ENCODE measurements around the gene ZFP37.
A peak's percentile ranks its signal among the peaks of the same experiment; 100 is the strongest.
"Not testable (repeated sequence)": the region's sequence is repeated elsewhere in the genome, so short reads cannot be mapped to it uniquely, and the experiment has no call there.

The ZFP37 gene

GRCh38 chr9:113056191-113057106 is at the start of gene ZFP37:
TSS of gene ZFP37 (minus strand) at chr9:113056724. CDS start at chr9:113056688, 36 bp downstream.
- peak; percentile 92 for DNase-seq

DNA sequence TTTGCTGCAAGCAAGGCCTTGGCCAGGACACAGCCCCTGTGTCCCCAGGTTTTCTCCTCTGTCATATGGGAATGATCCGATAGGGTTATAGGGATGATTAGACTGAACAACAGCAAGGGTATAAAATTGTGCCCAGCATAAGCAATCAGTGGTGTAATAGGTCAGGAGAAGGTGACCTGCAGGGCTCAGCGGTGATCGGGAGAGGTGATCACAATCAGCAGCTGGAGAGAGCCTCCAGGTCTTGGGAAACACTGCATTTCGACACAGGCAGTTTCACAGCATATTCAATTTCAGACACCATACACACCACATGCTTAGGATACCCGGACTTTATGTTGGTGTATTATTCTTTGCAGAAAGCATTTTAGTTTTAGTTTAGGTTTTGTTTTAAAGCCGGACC is 48.8 kb upstream of the ZFP37 start:
- DNase-seq: not testable (repeated sequence)

DNA sequence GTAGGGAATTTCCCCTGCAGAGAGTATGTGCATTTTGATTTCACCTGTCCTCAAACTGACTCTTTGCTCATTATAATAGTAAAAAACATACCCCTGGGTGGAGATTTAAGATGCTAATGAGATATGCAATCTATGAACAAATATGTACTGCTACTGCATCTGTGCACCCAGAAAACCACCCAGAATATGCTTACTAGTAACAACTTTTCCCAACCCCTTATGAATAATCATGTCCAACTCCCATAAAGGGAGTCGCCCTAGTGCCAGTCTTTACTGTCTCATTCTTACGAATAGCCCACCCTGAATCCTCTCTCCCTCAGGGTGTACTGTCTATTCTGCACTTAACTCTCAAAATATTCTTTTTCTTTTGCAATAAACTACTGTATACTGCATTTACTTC is 39.0 kb upstream of the ZFP37 start:
- DNase-seq: no peak

DNA sequence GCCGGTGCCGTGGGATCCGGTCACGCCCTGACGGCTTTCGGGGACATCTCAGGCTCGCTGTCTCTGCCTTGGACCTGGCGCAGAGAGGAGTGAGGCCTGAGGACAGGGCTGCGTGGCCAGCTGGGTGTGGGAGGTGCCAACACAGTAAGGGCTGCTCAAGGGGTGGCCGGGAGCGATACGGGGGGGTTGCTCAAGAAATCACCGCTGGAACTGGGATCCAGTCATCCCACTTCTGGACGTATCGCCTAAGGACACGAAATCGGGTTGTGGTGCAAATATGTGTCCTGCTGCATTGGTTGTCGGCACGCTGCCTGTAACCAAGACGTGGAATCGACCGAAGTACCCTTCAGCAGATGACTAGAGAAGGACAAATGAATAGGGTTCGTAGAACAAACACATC is 33.4 kb upstream of the ZFP37 start:
- DNase-seq: not testable (repeated sequence)

- not testable (repeated sequence) for DNase-seq
Measured at GRCh38 chr9:113089143-113089505, 32.6 kb upstream of the ZFP37 start.

GRCh38 chr9:113088456-113089142 is 32.1 kb upstream of the ZFP37 start:
- not testable (repeated sequence) for DNase-seq

DNA sequence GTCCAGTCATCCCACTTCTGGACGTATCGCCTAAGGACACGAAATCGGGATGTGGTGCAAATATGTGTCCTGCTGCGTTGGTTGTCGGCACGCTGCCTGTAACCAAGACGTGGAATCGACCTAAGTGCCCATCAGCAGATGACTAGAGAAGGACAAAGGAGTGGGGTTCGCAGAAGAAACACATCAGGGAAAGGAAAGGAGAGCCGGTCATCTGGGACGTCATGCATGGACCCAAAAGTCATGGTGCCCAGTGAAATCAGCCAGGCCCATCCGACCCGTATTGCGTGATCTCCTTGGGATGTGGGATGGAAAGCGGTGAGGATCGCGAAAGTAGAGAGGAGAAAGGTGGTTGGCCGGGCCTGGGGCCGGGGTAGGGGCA is 6.4 kb upstream of the ZFP37 start:
- DNase-seq: not testable (repeated sequence)

DNA sequence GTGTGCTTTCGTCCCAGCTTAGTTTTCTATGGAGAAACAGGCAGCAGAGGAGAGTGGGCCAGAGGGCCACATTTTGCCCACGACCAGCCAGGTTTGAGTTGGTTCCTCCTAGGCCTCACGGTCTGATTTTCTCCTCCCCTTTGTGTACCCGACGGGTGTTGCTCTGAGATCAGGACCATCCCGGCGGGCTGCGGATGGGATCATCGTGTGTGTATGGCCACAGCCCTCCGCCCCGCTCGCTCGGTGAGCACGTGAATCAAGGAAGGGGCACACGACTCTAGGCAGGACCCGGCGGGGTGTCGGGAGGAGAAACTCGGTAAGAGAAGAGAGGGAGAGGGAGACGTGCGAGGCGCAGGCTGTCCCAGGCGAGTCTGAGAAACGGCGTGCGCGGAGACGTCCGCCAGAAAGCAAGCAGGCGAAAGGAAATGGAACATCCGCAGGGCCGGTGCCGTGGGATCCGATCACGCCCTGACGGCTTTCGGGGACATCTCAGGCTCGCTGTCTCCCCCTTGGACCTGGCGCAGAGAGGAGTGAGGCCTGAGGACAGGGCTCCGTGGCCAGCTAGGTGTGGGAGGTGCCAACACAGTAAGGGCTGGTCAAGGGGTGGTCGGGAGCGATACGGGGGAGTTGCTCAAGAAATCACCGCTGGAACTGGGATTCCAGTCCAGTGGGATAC is 5.9 kb upstream of the ZFP37 start:
- not testable (repeated sequence) for DNase-seq

- DNase-seq: not testable (repeated sequence)
Measured at GRCh38 chr9:113061072-113061850, 4.7 kb upstream of the ZFP37 start.

DNA sequence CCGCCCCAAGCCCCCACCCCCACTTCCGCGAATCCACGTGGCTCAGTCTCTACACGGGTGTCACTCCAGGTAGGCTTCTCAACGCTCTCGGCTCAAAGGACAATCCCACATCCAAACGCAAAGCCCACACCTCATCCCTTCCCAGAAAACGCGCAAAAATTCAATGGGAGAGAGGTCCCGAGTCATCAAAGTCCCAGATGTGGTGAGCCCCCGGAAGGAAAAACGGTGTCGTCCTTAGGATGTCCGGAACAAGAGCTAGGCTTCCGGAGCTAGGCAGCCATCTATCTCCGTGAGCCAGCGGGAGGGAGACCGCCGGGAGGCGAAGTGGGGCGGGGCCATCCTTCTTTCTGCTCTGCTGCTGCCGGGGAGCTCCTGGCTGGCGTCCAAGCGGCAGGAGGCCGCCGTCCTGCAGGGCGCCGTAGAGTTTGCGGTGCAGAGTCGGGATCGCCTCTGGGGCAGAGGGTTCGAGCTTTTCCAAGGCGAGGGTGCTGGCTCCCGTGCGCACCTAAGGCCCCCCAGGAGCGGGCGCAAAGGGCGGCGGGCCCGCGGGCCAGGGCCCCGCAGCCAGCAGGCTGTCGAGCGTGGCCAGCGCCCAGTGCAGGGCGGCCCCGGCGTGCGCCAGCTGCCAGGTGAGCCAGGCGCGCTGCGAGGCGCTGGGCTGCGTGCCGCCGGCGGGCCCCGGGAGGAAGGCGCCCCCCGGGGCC is 3.2 kb upstream of the ZFP37 start:
- DNase-seq: not testable (repeated sequence)

DNA sequence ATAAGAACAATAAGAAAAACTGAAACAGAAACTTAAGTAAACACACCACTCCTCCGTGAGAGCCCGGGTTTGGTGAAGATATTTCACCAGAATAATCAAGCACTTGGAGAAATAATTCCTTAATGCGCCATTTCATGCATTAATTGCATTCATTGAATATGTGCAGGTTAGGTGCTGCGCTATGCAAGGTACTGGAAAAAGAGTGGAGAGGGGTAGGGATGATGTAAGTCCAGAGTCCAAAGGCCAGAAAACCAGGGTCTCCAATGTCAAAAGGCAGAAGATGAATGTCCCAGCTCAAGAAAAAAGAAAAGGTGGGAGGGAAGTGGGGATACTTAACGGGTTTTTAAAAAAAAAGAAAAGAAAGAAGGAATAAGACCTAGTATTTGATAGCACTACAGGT is 669 bp upstream of the ZFP37 start:
- no peak for DNase-seq

DNA sequence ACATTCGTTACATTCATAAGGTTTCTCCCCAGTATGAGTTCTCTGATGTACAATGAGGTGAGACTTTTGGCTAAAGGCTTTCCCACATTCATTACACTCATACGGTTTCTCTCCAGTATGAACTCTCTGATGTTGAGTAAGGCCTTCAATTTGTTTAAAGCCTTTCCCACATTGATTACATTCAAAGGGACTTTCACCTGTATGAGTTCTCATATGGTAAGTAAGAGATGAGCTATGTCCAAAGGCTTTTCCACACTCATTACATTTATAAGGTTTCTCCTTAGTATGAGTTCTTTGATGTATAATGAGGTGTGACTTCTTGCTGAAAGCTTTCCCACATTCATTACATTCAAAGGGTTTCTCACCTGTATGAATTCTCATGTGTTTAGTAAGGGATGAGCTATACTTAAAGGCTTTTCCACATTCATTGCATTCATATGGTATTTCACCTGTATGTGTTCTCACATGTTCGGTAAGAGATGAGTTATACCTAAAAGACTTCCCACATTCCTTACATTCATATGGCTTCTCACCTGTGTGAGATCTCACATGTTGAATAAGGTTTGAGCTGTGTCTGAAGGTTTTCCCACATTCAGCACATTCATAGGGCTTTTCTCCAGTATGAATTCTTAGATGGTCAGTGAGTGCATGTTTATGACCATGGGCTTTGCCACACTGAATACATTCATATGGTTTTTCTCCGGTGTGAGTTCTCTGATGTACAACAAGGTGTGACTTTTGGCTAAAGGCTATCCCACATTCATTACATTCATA is 13.5 kb downstream of the ZFP37 start:
- no peak for DNase-seq

DNA sequence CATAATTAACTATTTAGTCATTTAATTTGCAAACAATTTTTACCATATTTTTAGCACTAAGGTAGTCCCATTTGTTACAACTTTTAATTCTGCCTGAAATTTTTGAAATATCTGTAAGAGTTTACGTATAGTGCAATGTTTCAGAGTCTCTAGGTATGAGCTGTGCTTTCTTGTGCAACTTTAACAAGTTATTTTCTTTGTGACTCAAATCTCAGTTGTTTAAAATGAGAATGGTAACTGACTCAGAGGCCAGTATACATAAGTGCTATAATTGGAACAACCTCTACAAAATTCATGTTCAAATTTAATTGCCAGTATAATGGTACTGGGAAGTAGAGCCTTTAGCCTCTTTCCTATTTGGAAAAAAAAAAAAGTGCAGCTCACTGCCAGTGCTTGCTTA is 30.3 kb downstream of the ZFP37 start:
- no peak for DNase-seq

GRCh38 chr9:113018247-113018646 is 38.3 kb downstream of the ZFP37 start:
- DNase-seq: no peak

DNA sequence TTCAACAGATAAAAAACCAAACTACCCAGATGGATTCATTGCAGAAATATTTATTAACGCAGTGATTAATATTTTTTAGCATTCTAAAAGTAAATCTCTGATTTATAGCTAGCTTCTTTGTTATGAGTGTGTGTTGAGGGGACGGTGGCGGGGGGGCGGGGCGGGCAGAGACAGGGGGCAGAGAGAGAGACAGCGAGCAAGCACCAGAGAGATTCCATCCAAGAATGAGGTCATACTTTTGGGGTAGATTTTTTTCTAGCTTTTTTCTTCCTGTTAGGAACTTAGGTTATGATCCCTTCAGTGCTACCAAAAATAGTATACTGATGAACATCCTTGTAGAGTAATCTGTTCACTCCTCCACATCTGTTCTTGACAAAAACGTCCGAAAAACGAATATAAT is 44.0 kb downstream of the ZFP37 start:
- no peak for DNase-seq

GRCh38 chr9:113011911-113012381 is 44.6 kb downstream of the ZFP37 start, which contains the start of gene ZNF883:
TSS of gene ZNF883 (minus strand) at chr9:113012192.
- DNase-seq: no peak

DNA sequence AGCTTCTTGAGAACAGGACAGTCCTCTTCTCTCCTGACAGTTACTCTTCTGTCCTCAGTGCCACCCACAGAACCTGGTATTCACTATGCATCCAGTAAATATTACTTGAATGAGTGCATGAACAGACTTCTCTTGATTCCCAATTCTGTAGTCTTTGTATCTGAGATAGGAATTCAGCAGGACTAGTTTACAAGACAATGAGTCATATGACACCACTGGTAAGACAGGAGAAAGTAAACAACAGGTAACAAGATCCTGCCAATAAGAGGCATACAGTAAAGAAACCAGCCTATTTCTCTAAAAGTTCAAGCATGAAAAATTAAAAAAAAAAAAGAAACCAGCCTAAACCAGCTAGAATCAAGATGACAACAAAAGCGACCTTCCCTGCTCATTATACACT is 50.7 kb downstream of the ZFP37 start:
- no peak for DNase-seq

GRCh38 chr9:112997236-112997941 is 59.1 kb downstream of the ZFP37 start:
- DNase-seq: no peak

Measured in kidney glomerular epithelial cell (primary cell).